Activated naive CD4-positive, alpha-beta T cell treated with anti-CD3 and anti-CD28 coated beads, Interleukin-2, amount 10 ng/mL, durations not matched to agents 7 days and 5 days (primary cell): ENCODE data around the gene DDX11.
"Not testable (repeated sequence)": the region's sequence is repeated elsewhere in the genome, so short reads cannot be mapped to it uniquely, and the experiment has no call there.

ENCODE experiments used
- CTCF ChIA-PET: fragments of 350-600 bp; sonication (Branson Sonifier 250); formaldehyde crosslinking; loops from one replicate; lab custom pipeline; 2021; ENCODE audit warnings: antibody characterized with exemption; lab: Charles Lee
- DNase-seq: peaks from one replicate; pipeline ENCODE4 v3.0.0-alpha.2; 2020
- H3K27ac Mint-ChIP-seq: one replicate; pipeline ENCODE4 v1.8.0; 2021; ENCODE audit warnings: mild to moderate bottlenecking, moderate library complexity, mixed read lengths
- H3K27me3 Mint-ChIP-seq: one replicate; pipeline ENCODE4 v1.8.0; 2021; ENCODE audit warnings: mild to moderate bottlenecking, mixed read lengths
- H3K36me3 Mint-ChIP-seq: one replicate; pipeline ENCODE4 v1.8.0; 2021; ENCODE audit warnings: mixed read lengths
- H3K4me1 Mint-ChIP-seq: one replicate; pipeline ENCODE4 v1.8.0; 2021; ENCODE audit warnings: mixed read lengths
- H3K4me3 Mint-ChIP-seq: one replicate; pipeline ENCODE4 v1.8.0; 2021; ENCODE audit warnings: mild to moderate bottlenecking, moderate library complexity, mixed read lengths
- H3K9me3 Mint-ChIP-seq: one replicate; pipeline ENCODE4 v1.8.0; 2021; ENCODE audit warnings: mixed read lengths

DDX11 gene

DNA sequence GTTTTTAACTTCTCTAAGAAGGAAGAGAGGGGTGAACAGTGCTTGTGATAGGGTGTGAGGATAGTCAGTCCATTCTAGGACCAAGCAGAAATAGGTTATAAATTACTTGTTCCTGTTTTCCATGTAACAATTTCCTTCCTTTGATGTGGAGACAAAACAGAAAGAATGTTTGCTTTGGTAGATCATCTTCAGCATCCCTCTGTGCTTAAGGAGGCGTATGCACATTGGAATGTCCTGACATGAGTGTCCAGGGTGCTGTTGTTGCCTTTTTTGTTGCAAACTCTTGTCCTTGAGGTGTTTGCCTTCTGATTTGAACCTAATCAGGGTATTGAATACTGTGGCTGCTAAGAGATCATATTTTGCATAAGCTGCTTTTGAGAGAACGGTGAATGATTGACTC, 23.5 kb upstream of the DDX11 start:
- H3K27me3 Mint-ChIP-seq, H3K36me3 Mint-ChIP-seq, H3K27ac Mint-ChIP-seq, DNase-seq, CTCF ChIA-PET, H3K9me3 Mint-ChIP-seq, H3K4me3 Mint-ChIP-seq: not testable (repeated sequence)
- peaks cover 12% of the 10 kb centered on the region for H3K4me1 Mint-ChIP-seq

GRCh38 chr12:31050548-31050947, 23.1 kb upstream of the DDX11 start:
- H3K36me3 Mint-ChIP-seq, H3K27ac Mint-ChIP-seq, CTCF ChIA-PET, H3K27me3 Mint-ChIP-seq, DNase-seq, H3K4me3 Mint-ChIP-seq, H3K9me3 Mint-ChIP-seq: not testable (repeated sequence)
- peaks cover 12% of the 10 kb centered on the region for H3K4me1 Mint-ChIP-seq

- CTCF ChIA-PET, H3K36me3 Mint-ChIP-seq, H3K27ac Mint-ChIP-seq, DNase-seq, H3K4me3 Mint-ChIP-seq, H3K9me3 Mint-ChIP-seq, H3K27me3 Mint-ChIP-seq: not testable (repeated sequence)
- peaks cover 12% of the 10 kb centered on the region for H3K4me1 Mint-ChIP-seq
Observed at GRCh38 chr12:31051692-31052091, 22.0 kb upstream of the DDX11 start.

DNA sequence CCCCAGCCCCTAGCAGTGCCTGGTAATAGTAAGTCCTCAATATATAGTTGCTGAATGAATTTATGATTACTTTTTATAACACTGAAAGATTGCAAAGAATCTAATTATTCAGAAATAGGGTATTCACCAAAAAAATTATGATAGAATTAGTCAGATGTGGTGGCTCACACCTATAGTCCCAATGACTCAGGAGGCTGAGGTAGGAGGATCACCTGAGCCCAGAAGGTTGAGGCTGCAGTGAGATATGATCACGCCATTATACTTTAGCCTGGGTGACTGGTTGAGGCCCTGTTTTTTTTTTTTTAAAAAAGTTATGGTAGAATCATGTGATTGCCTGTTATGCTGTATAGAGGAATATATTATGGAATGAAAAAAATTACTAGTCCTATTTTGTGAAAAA, 21.5 kb upstream of the DDX11 start:
- H3K27me3 Mint-ChIP-seq, CTCF ChIA-PET, H3K36me3 Mint-ChIP-seq, H3K4me3 Mint-ChIP-seq, H3K9me3 Mint-ChIP-seq, H3K27ac Mint-ChIP-seq, DNase-seq: not testable (repeated sequence)
- peaks cover 12% of the 10 kb centered on the region for H3K4me1 Mint-ChIP-seq

DNA sequence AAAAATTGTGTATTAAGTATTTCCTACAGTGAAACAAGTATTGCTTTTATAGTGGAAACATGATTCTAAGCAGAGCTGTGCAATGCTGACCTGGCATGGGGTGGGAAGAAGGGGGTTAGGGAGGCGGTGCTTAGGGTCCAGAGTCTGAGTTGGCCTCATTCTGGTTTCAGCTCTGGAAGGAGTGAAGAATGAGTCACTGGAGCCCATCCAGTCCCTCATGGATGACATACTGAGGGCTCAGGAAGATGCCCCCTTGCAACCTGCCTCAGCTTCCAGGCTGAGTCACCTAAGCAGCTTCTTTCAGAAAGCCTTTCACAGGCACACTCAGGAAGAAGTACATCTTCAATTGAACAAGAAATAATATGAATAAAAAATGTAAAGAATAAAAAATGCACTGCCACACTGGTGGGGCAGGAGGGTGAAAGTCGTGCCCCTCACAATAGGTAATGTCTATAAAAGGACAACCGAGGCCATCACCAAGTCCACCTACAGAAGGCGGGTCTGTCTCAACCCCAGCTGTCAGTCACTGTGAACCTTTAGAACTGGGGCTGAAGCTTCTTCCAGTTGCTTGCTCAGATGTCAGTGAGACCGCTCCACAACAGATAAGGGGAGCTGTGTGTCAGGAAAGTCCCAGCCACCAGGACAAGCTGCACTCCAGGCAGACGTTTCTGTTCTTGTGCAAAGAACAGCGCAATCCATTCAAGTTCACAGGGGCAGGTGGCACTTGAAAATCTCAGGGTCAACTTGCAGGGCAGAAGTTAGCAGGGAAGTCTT, 20.8 kb upstream of the DDX11 start:
- DNase-seq, H3K27me3 Mint-ChIP-seq, H3K4me3 Mint-ChIP-seq, H3K27ac Mint-ChIP-seq, H3K9me3 Mint-ChIP-seq, H3K36me3 Mint-ChIP-seq, CTCF ChIA-PET: not testable (repeated sequence)
- peaks cover 12% of the 10 kb centered on the region for H3K4me1 Mint-ChIP-seq

GRCh38 chr12:31053944-31054343, 19.7 kb upstream of the DDX11 start:
- peaks cover 12% of the 10 kb centered on the region for H3K4me1 Mint-ChIP-seq
- DNase-seq, CTCF ChIA-PET: not testable (repeated sequence)

GRCh38 chr12:31057671-31058070, 16.0 kb upstream of the DDX11 start:
- Mint-ChIP-seq H3K27ac (no peak overlapping the region), H3K36me3 (no peaks in the 10 kb centered on the region), H3K9me3 (no peaks in the 10 kb centered on the region), H3K4me1 (no peaks in the 10 kb centered on the region), H3K27me3 (no peaks in the 10 kb centered on the region), H3K4me3 (no peak overlapping the region)
- no peak for DNase-seq
- CTCF ChIA-PET, result no interaction called here

More at GRCh38 chr12:31053944-31054343, 19.7 kb upstream of the DDX11 start:
- H3K27me3 Mint-ChIP-seq, H3K9me3 Mint-ChIP-seq, H3K36me3 Mint-ChIP-seq, H3K4me3 Mint-ChIP-seq, H3K27ac Mint-ChIP-seq: not testable (repeated sequence)

- H3K9me3 Mint-ChIP-seq, DNase-seq, H3K27me3 Mint-ChIP-seq, H3K4me1 Mint-ChIP-seq, H3K27ac Mint-ChIP-seq, H3K4me3 Mint-ChIP-seq, H3K36me3 Mint-ChIP-seq: not testable (repeated sequence)
- CTCF ChIA-PET, result interaction anchor here (0.7 kb wide), 1 partner anchor 187 kb away, joined by 3 read pairs; no protein-coding TSS in a partner anchor
Observed at GRCh38 chr12:31066196-31066595, 7.5 kb upstream of the DDX11 start.

- DNase-seq, H3K4me1 Mint-ChIP-seq, H3K4me3 Mint-ChIP-seq, CTCF ChIA-PET, H3K36me3 Mint-ChIP-seq, H3K9me3 Mint-ChIP-seq, H3K27me3 Mint-ChIP-seq, H3K27ac Mint-ChIP-seq: not testable (repeated sequence)
Observed at GRCh38 chr12:31067656-31068055, 6.0 kb upstream of the DDX11 start.

- CTCF ChIA-PET, H3K27me3 Mint-ChIP-seq, H3K27ac Mint-ChIP-seq, H3K9me3 Mint-ChIP-seq, DNase-seq, H3K4me3 Mint-ChIP-seq: not testable (repeated sequence)
- Mint-ChIP-seq H3K4me1 (peaks cover 30% of the 10 kb centered on the region), H3K36me3 (peaks cover 11% of the 10 kb centered on the region)
Observed at GRCh38 chr12:31070971-31071740, 2.5 kb upstream of the DDX11 start.

DNA sequence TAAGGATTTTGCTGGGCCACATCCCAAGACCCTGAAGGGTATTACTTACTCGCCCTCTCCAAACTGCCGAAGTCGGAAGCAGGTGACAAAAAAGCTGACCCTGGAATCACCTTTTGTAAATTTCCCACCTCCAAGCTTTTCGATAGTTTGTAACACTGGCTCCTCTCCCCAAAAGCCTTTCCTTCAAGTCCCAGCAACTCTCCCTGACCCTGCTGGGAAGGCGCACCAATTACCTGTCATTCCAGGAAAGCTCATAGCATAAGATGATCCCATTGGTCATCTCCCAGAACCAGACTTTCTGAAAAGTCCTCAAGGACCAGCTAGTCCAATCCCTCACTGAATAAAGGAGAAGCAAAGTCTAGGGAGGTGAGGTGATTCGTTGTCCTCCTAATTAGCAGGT, 698 bp upstream of the DDX11 start:
- Mint-ChIP-seq H3K4me3 (peak overlapping the region; percentile 93), H3K27ac (peak overlapping the region; percentile 65), H3K36me3 (peaks cover 14% of the 10 kb centered on the region), H3K4me1 (peaks cover 43% of the 10 kb centered on the region)
- H3K9me3 Mint-ChIP-seq, DNase-seq, CTCF ChIA-PET, H3K27me3 Mint-ChIP-seq: not testable (repeated sequence)

GRCh38 chr12:31074333-31074874, 744 bp downstream of the DDX11 start:
- H3K9me3 Mint-ChIP-seq, H3K27me3 Mint-ChIP-seq, CTCF ChIA-PET: not testable (repeated sequence)
- peak overlapping the region; percentile 93 for H3K27ac Mint-ChIP-seq
- DNase-seq, result peak; percentile 51
- H3K4me1 Mint-ChIP-seq, result peaks cover 52% of the 10 kb centered on the region
- H3K4me3 Mint-ChIP-seq, result peak overlapping the region; percentile 93
- peaks cover 20% of the 10 kb centered on the region for H3K36me3 Mint-ChIP-seq

DNA sequence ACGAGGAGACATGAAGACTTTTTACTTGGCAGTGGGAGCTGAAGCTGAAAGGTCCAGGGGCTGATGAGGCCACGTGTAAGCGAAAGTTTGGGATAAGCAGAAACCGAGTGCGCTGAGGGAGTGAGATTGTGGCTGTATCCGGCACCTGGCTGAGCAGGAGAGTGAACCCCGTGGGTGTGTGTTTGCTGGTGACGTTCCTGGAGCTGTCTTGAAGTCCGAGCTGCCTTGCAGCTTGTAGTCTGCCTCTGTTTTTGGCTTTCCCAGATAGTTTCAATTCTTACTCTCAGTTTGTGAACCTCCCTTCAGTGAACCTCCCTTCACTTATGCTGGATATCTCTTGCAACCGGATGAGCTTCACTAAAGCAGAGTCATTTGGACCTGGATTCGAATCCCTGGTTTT, 2.5 kb downstream of the DDX11 start:
- Mint-ChIP-seq H3K4me3 (peak overlapping the region; percentile 35), H3K36me3 (peaks cover 25% of the 10 kb centered on the region), H3K4me1 (peaks cover 64% of the 10 kb centered on the region)
- DNase-seq, H3K27me3 Mint-ChIP-seq, CTCF ChIA-PET, H3K9me3 Mint-ChIP-seq, H3K27ac Mint-ChIP-seq: not testable (repeated sequence)

DNA sequence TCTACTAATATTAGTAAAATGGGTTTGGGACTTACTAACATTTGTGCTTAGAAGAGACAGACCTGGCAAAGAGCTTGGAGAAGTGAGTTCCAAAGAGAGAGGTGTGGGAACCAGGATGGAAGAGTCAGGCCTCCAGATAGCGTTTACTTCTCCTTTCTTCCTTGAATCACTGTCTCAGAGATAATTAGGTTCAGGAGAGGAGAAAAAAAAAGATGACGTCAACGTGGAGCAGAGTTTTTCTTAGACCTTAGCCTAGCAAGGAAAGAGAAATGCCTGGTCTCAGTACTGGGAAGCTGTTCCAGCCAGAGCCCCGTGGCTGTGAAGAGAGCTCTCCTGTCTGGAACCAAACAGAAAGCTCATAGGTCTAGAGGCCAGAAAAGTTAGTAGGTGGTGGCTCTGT, 3.4 kb downstream of the DDX11 start:
- peaks cover 64% of the 10 kb centered on the region for H3K4me1 Mint-ChIP-seq
- H3K27me3 Mint-ChIP-seq, H3K4me3 Mint-ChIP-seq, H3K27ac Mint-ChIP-seq, H3K9me3 Mint-ChIP-seq, DNase-seq, CTCF ChIA-PET: not testable (repeated sequence)
- H3K36me3 Mint-ChIP-seq, result peaks cover 24% of the 10 kb centered on the region

DNA sequence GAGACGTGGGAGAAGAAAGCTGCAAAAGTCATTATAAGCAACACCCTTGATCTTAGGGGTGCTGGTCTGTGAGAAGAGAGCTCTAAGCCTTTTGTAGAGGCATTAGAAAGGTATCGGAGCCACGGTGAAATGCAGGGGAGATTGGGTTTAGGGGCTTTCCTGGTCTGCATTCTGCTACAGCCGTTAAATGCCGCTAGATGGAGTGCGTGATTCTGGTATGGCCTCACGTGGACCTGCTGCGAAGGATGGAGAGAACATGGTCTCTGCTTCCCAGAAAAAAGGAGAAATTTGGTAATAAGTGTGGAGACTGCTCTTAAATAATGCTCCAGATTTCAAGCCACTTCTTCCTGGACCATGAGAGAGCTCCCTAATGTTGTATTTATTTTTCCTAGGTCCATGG, 4.3 kb downstream of the DDX11 start:
- Mint-ChIP-seq H3K36me3 (peaks cover 22% of the 10 kb centered on the region), H3K4me1 (peaks cover 55% of the 10 kb centered on the region)
- H3K27ac Mint-ChIP-seq, H3K4me3 Mint-ChIP-seq, H3K27me3 Mint-ChIP-seq, DNase-seq, H3K9me3 Mint-ChIP-seq, CTCF ChIA-PET: not testable (repeated sequence)
